ENCODE results near the gene MSH5.

The MSH5 gene

DNA sequence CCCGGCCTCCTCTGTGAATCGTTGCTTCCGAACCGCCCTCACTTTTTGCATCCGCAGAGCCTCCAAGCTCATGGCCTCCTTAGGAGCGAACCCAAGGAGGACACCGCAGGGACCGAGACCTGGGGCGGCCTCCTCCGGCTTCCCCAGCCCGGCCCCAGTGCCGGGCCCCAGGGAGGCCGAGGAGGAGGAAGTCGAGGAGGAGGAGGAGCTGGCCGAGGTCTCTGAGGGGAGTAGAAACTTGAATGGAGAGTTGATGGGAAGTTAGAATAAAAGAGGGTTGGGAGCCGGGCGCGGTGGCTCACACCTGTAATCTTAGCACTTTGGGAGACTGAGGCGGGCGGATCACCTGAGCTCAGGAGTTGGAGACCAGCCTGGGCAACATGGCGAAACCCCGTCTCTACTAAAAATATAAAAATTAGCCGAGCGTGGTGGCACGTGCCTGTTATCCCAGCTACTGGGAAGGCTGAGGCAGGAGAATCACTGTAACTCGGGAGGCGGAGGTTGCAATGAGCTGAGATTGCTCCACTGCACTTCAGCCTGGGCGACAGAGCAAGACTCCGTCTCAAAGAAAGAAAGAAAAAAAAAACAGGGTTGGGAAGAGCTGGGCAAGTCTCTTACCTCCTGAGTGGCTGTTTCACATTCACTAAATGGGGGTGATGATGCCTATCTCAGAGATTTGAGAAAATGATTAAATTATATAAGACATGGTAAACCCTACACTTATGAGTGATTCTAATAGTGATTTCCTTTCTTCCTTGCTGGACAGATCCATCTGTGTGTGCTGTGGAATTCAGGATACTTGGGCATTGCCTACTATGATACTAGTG lies 805 bp downstream of the MSH5 start:
- DNase-seq (ENCODE audit: low read depth), result peak; percentile 86
- TF ChIP-seq, protein P1, sequence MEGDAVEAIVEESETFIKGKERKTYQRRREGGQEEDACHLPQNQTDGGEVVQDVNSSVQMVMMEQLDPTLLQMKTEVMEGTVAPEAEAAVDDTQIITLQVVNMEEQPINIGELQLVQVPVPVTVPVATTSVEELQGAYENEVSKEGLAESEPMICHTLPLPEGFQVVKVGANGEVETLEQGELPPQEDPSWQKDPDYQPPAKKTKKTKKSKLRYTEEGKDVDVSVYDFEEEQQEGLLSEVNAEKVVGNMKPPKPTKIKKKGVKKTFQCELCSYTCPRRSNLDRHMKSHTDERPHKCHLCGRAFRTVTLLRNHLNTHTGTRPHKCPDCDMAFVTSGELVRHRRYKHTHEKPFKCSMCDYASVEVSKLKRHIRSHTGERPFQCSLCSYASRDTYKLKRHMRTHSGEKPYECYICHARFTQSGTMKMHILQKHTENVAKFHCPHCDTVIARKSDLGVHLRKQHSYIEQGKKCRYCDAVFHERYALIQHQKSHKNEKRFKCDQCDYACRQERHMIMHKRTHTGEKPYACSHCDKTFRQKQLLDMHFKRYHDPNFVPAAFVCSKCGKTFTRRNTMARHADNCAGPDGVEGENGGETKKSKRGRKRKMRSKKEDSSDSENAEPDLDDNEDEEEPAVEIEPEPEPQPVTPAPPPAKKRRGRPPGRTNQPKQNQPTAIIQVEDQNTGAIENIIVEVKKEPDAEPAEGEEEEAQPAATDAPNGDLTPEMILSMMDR (IDR thresholded peaks at IDR 0.05; ENCODE audit: low read depth, low read length), result no peak
- peak; percentile 28 for TF ChIP-seq POLR2A (IDR thresholded peaks at IDR 0.05; ENCODE audit: extremely low read depth, insufficient read length)

DNA sequence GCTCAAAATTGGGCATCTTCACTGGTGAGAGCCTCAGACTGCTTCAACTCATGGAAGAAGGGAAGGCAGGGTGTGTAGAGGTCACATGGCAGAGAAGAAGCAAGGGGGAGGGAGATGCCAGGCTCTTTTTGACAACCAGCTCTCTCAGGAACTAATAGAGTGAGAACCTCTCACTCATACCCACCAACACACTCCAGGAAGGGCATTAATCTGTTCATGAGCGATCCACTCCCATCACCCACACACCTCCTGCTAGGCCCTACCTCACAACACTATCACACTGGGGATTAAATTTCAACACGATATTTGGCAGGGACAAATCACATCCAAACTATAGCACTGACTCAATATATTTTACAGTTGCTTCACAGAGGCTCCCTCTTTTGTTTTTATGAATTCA lies 2.0 kb downstream of the MSH5 start:
- TF ChIP-seq, protein P1 (IDR thresholded peaks at IDR 0.05; ENCODE audit: low read depth, low read length), result no peak
- TF ChIP-seq, protein P2, sequence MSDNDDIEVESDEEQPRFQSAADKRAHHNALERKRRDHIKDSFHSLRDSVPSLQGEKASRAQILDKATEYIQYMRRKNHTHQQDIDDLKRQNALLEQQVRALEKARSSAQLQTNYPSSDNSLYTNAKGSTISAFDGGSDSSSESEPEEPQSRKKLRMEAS (IDR thresholded peaks at IDR 0.05; ENCODE audit: low read depth, low read length), result no peak
- TF ChIP-seq MYC (IDR thresholded peaks at IDR 0.05; ENCODE audit: low read depth, low read length) (no peak), POLR2A (IDR thresholded peaks at IDR 0.05; ENCODE audit: extremely low read depth, insufficient read length) (no peak)
- DNase-seq (ENCODE audit: low read depth), result no peak
- H3K4me3 ChIP-seq (ENCODE audit: low read depth, low read length), result no peak overlapping the region

More for the DNA sequence above, 805 bp downstream of the MSH5 start:
- peak overlapping the region; percentile 89 for H3K4me3 ChIP-seq (ENCODE audit: low read depth, low read length)

DNA sequence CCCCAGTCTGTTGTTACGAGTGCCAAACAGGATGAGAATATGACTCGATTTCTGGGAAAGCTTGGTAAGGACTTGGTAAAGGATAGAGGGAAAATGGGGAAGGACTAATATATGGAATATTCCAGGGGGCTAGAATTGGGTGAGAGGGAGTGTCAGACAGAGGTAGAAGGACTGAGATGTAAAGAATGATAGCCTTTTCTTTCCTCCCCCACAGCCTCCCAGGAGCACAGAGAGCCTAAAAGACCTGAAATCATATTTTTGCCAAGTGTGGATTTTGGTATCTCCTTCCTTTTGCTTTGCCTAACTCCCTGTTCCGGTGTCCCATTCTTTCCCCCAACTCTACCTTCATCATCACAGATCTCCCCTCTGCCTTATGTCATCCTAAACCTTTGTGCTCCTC lies 3.1 kb downstream of the MSH5 start:
- H3K4me3 ChIP-seq (ENCODE audit: low read depth, low read length), result no peak overlapping the region
- TF ChIP-seq, protein P1 (IDR thresholded peaks at IDR 0.05; ENCODE audit: low read depth, low read length), result no peak
- TF ChIP-seq POLR2A (IDR thresholded peaks at IDR 0.05; ENCODE audit: extremely low read depth, insufficient read length) (no peak), MYC (IDR thresholded peaks at IDR 0.05; ENCODE audit: low read depth, low read length) (no peak)
- TF ChIP-seq, protein P2 (IDR thresholded peaks at IDR 0.05; ENCODE audit: low read depth, low read length), result no peak
- no peak for DNase-seq (ENCODE audit: low read depth)

DNA sequence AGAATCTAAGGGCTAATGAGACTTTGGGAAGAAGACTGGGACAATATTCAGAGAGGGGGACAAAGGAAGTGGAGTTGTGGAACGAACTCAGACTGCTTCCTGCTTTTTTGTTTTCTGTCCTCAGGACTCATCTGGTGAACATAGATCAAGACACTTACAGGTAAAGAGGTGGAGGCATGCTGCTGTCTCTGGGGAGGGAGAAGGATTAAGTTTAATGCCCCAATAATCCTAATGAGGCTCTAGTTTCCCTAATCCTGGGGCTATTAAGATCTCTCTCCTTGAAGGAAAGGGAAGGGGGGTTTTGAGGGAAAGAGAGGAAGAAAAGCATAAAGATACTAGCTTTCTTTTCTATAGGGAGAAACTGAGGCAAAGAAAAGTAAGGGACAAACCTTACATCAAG lies 4.6 kb downstream of the MSH5 start:
- DNase-seq (ENCODE audit: low read depth), result no peak
- H3K4me3 ChIP-seq (ENCODE audit: low read depth, low read length), result no peak overlapping the region
- no peak for TF ChIP-seq POLR2A (IDR thresholded peaks at IDR 0.05; ENCODE audit: extremely low read depth, insufficient read length)
- TF ChIP-seq, protein P1 (IDR thresholded peaks at IDR 0.05; ENCODE audit: low read depth, low read length), result no peak
- TF ChIP-seq MYC (IDR thresholded peaks at IDR 0.05; ENCODE audit: low read depth, low read length), result no peak
- TF ChIP-seq, protein P2 (IDR thresholded peaks at IDR 0.05; ENCODE audit: low read depth, low read length), result no peak

DNA sequence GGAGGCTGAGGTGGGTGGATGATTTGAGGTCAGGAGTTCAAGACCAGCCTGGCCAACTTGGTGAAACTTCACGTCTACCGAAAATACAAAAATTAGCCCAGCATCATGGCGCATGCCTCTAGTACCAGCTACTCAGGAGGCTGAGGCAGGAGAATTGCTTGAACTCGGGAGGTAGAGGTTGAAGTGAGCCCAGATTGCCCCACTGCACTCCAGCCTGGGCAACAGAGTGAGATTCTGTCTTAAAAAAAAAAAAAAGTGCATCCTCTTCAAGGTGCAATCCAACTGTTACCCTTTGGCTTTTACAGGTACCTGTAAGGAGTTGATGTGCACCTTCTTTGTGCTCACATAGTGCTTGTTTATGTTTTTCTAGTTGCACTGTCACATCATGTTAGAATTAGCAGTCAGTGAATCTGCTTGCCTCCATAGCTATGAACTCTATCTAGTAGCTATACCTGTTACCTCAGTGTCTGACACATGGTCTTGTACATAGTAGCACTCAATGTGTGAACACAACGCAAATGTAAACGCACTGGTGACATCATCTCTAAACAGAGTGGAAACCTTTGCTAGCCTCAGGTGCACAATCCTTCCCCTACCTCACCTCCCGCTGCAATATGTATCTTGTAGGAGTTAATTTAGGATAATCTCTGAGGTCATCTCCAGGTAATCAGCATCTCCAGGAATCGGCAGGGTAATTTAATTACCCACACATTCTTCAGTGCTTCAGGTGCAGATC lies 9.7 kb downstream of the MSH5 start:
- H3K4me3 ChIP-seq (ENCODE audit: low read depth, low read length), result no peak overlapping the region
- DNase-seq (ENCODE audit: low read depth), result no peak

More for the DNA sequence above, 9.7 kb downstream of the MSH5 start:
- TF ChIP-seq MYC (IDR thresholded peaks at IDR 0.05; ENCODE audit: low read depth, low read length), result no peak
- no peak for TF ChIP-seq POLR2A (IDR thresholded peaks at IDR 0.05; ENCODE audit: extremely low read depth, insufficient read length)
- TF ChIP-seq, protein P2 (IDR thresholded peaks at IDR 0.05; ENCODE audit: low read depth, low read length), result no peak
- TF ChIP-seq, protein P1 (IDR thresholded peaks at IDR 0.05; ENCODE audit: low read depth, low read length), result no peak

All from NB4 (cell line).